ENCODE data around the gene UST. TPM values are rescaled to one million over a fixed set of nuclear protein-coding genes. Genes with fewer than 3 reads are reported as not detected.

UST gene
- total RNA-seq, 1 experiment from 2014 or later, result 32.1 TPM

GRCh38 chr6:148972481-148972880, 225.7 kb downstream of the UST start (continued):
- TF ChIP-seq, protein P1, sequence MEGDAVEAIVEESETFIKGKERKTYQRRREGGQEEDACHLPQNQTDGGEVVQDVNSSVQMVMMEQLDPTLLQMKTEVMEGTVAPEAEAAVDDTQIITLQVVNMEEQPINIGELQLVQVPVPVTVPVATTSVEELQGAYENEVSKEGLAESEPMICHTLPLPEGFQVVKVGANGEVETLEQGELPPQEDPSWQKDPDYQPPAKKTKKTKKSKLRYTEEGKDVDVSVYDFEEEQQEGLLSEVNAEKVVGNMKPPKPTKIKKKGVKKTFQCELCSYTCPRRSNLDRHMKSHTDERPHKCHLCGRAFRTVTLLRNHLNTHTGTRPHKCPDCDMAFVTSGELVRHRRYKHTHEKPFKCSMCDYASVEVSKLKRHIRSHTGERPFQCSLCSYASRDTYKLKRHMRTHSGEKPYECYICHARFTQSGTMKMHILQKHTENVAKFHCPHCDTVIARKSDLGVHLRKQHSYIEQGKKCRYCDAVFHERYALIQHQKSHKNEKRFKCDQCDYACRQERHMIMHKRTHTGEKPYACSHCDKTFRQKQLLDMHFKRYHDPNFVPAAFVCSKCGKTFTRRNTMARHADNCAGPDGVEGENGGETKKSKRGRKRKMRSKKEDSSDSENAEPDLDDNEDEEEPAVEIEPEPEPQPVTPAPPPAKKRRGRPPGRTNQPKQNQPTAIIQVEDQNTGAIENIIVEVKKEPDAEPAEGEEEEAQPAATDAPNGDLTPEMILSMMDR (IDR thresholded peaks at IDR 0.05), result no peak
- TF ChIP-seq ETV6 (CRISPR knock-in tag; IDR thresholded peaks at IDR 0.05), result peak; percentile 74
- TF ChIP-seq STAT6 (CRISPR knock-in tag; conservative IDR thresholded peaks at IDR 0.05; ENCODE audit: low read depth), result no peak
- TF ChIP-seq, protein P2, sequence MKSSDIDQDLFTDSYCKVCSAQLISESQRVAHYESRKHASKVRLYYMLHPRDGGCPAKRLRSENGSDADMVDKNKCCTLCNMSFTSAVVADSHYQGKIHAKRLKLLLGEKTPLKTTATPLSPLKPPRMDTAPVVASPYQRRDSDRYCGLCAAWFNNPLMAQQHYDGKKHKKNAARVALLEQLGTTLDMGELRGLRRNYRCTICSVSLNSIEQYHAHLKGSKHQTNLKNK (CRISPR knock-in tag; IDR thresholded peaks at IDR 0.05), result no peak
- TF ChIP-seq, protein P3, sequence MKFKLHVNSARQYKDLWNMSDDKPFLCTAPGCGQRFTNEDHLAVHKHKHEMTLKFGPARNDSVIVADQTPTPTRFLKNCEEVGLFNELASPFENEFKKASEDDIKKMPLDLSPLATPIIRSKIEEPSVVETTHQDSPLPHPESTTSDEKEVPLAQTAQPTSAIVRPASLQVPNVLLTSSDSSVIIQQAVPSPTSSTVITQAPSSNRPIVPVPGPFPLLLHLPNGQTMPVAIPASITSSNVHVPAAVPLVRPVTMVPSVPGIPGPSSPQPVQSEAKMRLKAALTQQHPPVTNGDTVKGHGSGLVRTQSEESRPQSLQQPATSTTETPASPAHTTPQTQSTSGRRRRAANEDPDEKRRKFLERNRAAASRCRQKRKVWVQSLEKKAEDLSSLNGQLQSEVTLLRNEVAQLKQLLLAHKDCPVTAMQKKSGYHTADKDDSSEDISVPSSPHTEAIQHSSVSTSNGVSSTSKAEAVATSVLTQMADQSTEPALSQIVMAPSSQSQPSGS (CRISPR knock-in tag; IDR thresholded peaks at IDR 0.05; ENCODE audit: borderline replicate concordance, low read depth), result no peak
- TF ChIP-seq FOXK1 (CRISPR knock-in tag; IDR thresholded peaks at IDR 0.05), result peak; percentile 70; the same call in 1 of the 2 replicates
- no peak for TF ChIP-seq GABPB1 (CRISPR knock-in tag; IDR thresholded peaks at IDR 0.05)
- no peak for TF ChIP-seq GTF2I (CRISPR knock-in tag; conservative IDR thresholded peaks at IDR 0.05)
- peak; percentile 89 for TF ChIP-seq NFE2L1 (CRISPR knock-in tag; IDR thresholded peaks at IDR 0.05)
- TF ChIP-seq, protein P4, sequence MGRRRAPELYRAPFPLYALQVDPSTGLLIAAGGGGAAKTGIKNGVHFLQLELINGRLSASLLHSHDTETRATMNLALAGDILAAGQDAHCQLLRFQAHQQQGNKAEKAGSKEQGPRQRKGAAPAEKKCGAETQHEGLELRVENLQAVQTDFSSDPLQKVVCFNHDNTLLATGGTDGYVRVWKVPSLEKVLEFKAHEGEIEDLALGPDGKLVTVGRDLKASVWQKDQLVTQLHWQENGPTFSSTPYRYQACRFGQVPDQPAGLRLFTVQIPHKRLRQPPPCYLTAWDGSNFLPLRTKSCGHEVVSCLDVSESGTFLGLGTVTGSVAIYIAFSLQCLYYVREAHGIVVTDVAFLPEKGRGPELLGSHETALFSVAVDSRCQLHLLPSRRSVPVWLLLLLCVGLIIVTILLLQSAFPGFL (CRISPR knock-in tag; IDR thresholded peaks at IDR 0.05; ENCODE audit: borderline replicate concordance), result no peak
- TF ChIP-seq ARID4B (CRISPR knock-in tag; IDR thresholded peaks at IDR 0.05; ENCODE audit: borderline replicate concordance), result no peak
- peak; percentile 70; the same call in 1 of the 2 replicates for TF ChIP-seq FOXP1 (CRISPR knock-in tag; IDR thresholded peaks at IDR 0.05; ENCODE audit: borderline replicate concordance)
- no peak for TF ChIP-seq NFYB (CRISPR knock-in tag; conservative IDR thresholded peaks at IDR 0.05; ENCODE audit: low read depth)
- TF ChIP-seq ZNF396 (CRISPR knock-in tag; IDR thresholded peaks at IDR 0.05; ENCODE audit: borderline replicate concordance), result no peak
- TF ChIP-seq ZNF317 (CRISPR knock-in tag; IDR thresholded peaks at IDR 0.05; ENCODE audit: borderline replicate concordance, low read depth), result no peak
- no peak for TF ChIP-seq JUN (CRISPR knock-in tag; IDR thresholded peaks at IDR 0.05)
- peak; percentile 86 for TF ChIP-seq ZNF423 (CRISPR knock-in tag; IDR thresholded peaks at IDR 0.05)
- TF ChIP-seq, protein P5, sequence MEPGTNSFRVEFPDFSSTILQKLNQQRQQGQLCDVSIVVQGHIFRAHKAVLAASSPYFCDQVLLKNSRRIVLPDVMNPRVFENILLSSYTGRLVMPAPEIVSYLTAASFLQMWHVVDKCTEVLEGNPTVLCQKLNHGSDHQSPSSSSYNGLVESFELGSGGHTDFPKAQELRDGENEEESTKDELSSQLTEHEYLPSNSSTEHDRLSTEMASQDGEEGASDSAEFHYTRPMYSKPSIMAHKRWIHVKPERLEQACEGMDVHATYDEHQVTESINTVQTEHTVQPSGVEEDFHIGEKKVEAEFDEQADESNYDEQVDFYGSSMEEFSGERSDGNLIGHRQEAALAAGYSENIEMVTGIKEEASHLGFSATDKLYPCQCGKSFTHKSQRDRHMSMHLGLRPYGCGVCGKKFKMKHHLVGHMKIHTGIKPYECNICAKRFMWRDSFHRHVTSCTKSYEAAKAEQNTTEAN (CRISPR knock-in tag; IDR thresholded peaks at IDR 0.05), result no peak; the same call in none of the 2 replicates
- no peak for TF ChIP-seq ERG (CRISPR knock-in tag; IDR thresholded peaks at IDR 0.05)

Data from WTC11 (cell line).